ENCODE results near the gene CAMK2G. TPM values are rescaled to one million over a fixed set of nuclear protein-coding genes. Genes with fewer than 3 reads are reported as not detected.

Gene CAMK2G
- total RNA-seq, 1 experiment from 2014 or later, result 58.9 TPM

GRCh38 chr10:73839276-73839966 lies 34.9 kb downstream of the CAMK2G start:
- no peak for DNase-seq
- no peak overlapping the region for H3K27ac Mint-ChIP-seq (ENCODE audit: unreplicated experiment)
- no peaks in the 10 kb centered on the region for H3K9me3 Mint-ChIP-seq (ENCODE audit: low read depth, unreplicated experiment)
- no peaks in the 10 kb centered on the region for H3K27me3 Mint-ChIP-seq (ENCODE audit: unreplicated experiment)
- H3K4me1 Mint-ChIP-seq (ENCODE audit: low read depth, unreplicated experiment), result peaks cover 9% of the 10 kb centered on the region
- TF ChIP-seq CTCF (IDR thresholded peaks at IDR 0.05; ENCODE audit: unreplicated experiment), result no peak
- CTCF ChIA-PET, result interaction anchor here (0.5 kb wide), 1 partner anchor 207 kb away, joined by 3 read pairs; no protein-coding TSS in a partner anchor
- no peak overlapping the region for H3K4me3 Mint-ChIP-seq (ENCODE audit: low read depth, unreplicated experiment)
- intact Hi-C loops (cut with micrococcal nuclease; ENCODE audit: unreplicated experiment), result no loop called here
- BruUV-seq (replicated peaks), result no TSS peak
- H3K36me3 Mint-ChIP-seq (ENCODE audit: insufficient read depth, unreplicated experiment), result peaks cover 46% of the 10 kb centered on the region

GRCh38 chr10:73838827-73839226 lies 35.5 kb downstream of the CAMK2G start:
- Mint-ChIP-seq H3K4me3 (ENCODE audit: low read depth, unreplicated experiment) (no peak overlapping the region), H3K36me3 (ENCODE audit: insufficient read depth, unreplicated experiment) (peaks cover 48% of the 10 kb centered on the region), H3K27me3 (ENCODE audit: unreplicated experiment) (no peaks in the 10 kb centered on the region), H3K4me1 (ENCODE audit: low read depth, unreplicated experiment) (peaks cover 6% of the 10 kb centered on the region), H3K27ac (ENCODE audit: unreplicated experiment) (no peak overlapping the region), H3K9me3 (ENCODE audit: low read depth, unreplicated experiment) (no peaks in the 10 kb centered on the region)
- intact Hi-C loops (cut with micrococcal nuclease; ENCODE audit: unreplicated experiment), result no loop called here
- BruUV-seq (replicated peaks), result no TSS peak
- CTCF ChIA-PET, result interaction anchor here (0.5 kb wide), 1 partner anchor 207 kb away, joined by 3 read pairs; no protein-coding TSS in a partner anchor
- DNase-seq, result no peak
- no peak for TF ChIP-seq CTCF (IDR thresholded peaks at IDR 0.05; ENCODE audit: unreplicated experiment)

- Mint-ChIP-seq H3K36me3 (ENCODE audit: insufficient read depth, unreplicated experiment) (peaks cover 44% of the 10 kb centered on the region), H3K4me3 (ENCODE audit: low read depth, unreplicated experiment) (no peak overlapping the region), H3K4me1 (ENCODE audit: low read depth, unreplicated experiment) (no peaks in the 10 kb centered on the region), H3K27ac (ENCODE audit: unreplicated experiment) (no peak overlapping the region), H3K9me3 (ENCODE audit: low read depth, unreplicated experiment) (no peaks in the 10 kb centered on the region), H3K27me3 (ENCODE audit: unreplicated experiment) (no peaks in the 10 kb centered on the region)
- CTCF ChIA-PET, result no interaction called here
- intact Hi-C loops (cut with micrococcal nuclease; ENCODE audit: unreplicated experiment), result no loop called here
- no peak for DNase-seq
- no TSS peak for BruUV-seq (replicated peaks)
- no peak for TF ChIP-seq CTCF (IDR thresholded peaks at IDR 0.05; ENCODE audit: unreplicated experiment)
These were observed 36.3 kb downstream of the CAMK2G start for GRCh38 chr10:73838008-73838567.

GRCh38 chr10:73837072-73837471 lies 37.3 kb downstream of the CAMK2G start:
- intact Hi-C loops (cut with micrococcal nuclease; ENCODE audit: unreplicated experiment), result no loop called here
- H3K9me3 Mint-ChIP-seq (ENCODE audit: low read depth, unreplicated experiment), result no peaks in the 10 kb centered on the region
- CTCF ChIA-PET, result no interaction called here
- H3K4me1 Mint-ChIP-seq (ENCODE audit: low read depth, unreplicated experiment), result no peaks in the 10 kb centered on the region
- DNase-seq, result no peak
- H3K27me3 Mint-ChIP-seq (ENCODE audit: unreplicated experiment), result no peaks in the 10 kb centered on the region
- H3K4me3 Mint-ChIP-seq (ENCODE audit: low read depth, unreplicated experiment), result no peak overlapping the region
- TF ChIP-seq CTCF (IDR thresholded peaks at IDR 0.05; ENCODE audit: unreplicated experiment), result no peak
- H3K27ac Mint-ChIP-seq (ENCODE audit: unreplicated experiment), result no peak overlapping the region
- no TSS peak for BruUV-seq (replicated peaks)
- H3K36me3 Mint-ChIP-seq (ENCODE audit: insufficient read depth, unreplicated experiment), result peaks cover 42% of the 10 kb centered on the region
